H1 (cell line): Measurements from ENCODE around the gene CCNY. TPM values are rescaled to one million over a fixed set of nuclear protein-coding genes. Genes with fewer than 3 reads are reported as not detected.

Experiments
- ATF3 ChIP-seq: IDR thresholded peaks from 2 replicates; pipeline ENCODE4 v1.6.1; 2011; ENCODE audit warnings: low read depth, mild to moderate bottlenecking, low read length; ENCODE audit not compliant: insufficient read depth
- BRCA1 ChIP-seq: IDR thresholded peaks from 2 replicates; pipeline ENCODE4 v1.6.1; 2012; ENCODE audit warnings: low read depth, low read length, improper control_type of control experiment
- CEBPB ChIP-seq: IDR thresholded peaks from 2 replicates; pipeline ENCODE4 v1.6.1; 2012; ENCODE audit warnings: low read depth, low read length
- POU5F1 ChIP-seq: IDR thresholded peaks from 2 replicates; pipeline ENCODE4 v1.6.1; 2011; ENCODE audit warnings: low read depth, mild to moderate bottlenecking, low read length, moderate library complexity
- SIN3A ChIP-seq, 2 experiments: IDR thresholded peaks in 1 of 2; conservative IDR thresholded peaks in 1 of 2; 2 replicates each; pipeline ENCODE4 v1.6.1; 2011 to 2012; ENCODE audit warnings: low read length in 2 of 2, improper control_type of control experiment in 1 of 2, low read depth in 1 of 2, mild to moderate bottlenecking in 1 of 2
- TCF12 ChIP-seq: IDR thresholded peaks from 2 replicates; pipeline ENCODE4 v1.6.1; 2011; ENCODE audit warnings: low read depth, mild to moderate bottlenecking, low read length
- polyA plus RNA-seq, 7 experiments: library from polyadenylated mRNA; depleted of rRNA in 3 of 7; stranded (reverse) in 5 of 7; unstranded in 2 of 7; fragments of >200 nt in 5 of 7; fragments of 200-250 nt in 2 of 7; gene quantifications; 1 replicate in 5 of 7; 2 replicates in 1 of 7; 4 replicates in 1 of 7; pipeline versions ENCODE4 v1.2.1 to v1.2.3, GENCODE V29; 2011 to 2013; ENCODE audit warnings: missing spikeins in 2 of 7, mixed read lengths in 2 of 7
- total RNA-seq: library from RNA; stranded (reverse); fragmentation: NEBNext Ultra II Directional; extraction: Animal tissue kit (Norgen Biotek cat#: 25700); gene quantifications from 2 replicates; pipeline ENCODE4 v1.2.1, GENCODE V29; 2021

Gene CCNY
- total and polyA plus RNA-seq, 2 of the 8 experiments (the other 6 are each of a cell fraction or from before 2014, with no cell fraction given) = 25.3 to 68.2 TPM

- TF ChIP-seq POU5F1 (no peak), BRCA1 (no peak), ATF3 (no peak), SIN3A (conservative IDR thresholded peaks at IDR 0.05 in 1 of 2, IDR thresholded peaks at IDR 0.05 in 1 of 2; ENCODE audit: low read depth in 1 of 2, low read length in 2 of 2) (no peak), TCF12 (no peak), CEBPB (no peak)
These were observed 51.5 kb downstream of the CCNY start (continued) for GRCh38 chr10:35387768-35388167.
